HTERT RPE-1 (cell line): Measurements from ENCODE around the gene SLC9A7.

Source experiments
- in situ Hi-C: fragments of 300-500 bp; cut with MboI; formaldehyde crosslinking; loops from 4 replicates; pipeline ENCODE4 v1.14.3; 2020; ENCODE audit warnings: low sequenced_read_pairs

The SLC9A7 gene

DNA sequence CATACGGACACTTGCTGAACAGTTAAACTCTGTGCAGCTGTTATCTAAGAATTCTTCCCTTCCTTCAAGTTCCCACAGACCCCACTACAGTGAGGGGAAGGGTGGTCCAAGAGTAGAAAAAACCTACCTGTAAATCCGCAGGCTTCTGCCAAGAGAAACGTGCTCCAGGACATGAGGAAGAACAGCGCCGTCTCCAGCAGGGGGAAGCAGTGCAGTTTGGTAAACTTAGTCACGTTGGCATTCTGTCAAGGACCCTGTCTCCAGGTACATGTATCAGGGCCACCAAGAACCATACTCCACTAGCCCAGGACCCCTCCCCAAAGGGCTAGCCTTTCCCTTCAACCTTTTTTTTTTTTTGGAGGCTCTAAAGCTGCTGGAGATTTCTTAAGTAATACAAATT lies 105.4 kb downstream of the SLC9A7 start:
- in situ Hi-C loops = no loop called here

DNA sequence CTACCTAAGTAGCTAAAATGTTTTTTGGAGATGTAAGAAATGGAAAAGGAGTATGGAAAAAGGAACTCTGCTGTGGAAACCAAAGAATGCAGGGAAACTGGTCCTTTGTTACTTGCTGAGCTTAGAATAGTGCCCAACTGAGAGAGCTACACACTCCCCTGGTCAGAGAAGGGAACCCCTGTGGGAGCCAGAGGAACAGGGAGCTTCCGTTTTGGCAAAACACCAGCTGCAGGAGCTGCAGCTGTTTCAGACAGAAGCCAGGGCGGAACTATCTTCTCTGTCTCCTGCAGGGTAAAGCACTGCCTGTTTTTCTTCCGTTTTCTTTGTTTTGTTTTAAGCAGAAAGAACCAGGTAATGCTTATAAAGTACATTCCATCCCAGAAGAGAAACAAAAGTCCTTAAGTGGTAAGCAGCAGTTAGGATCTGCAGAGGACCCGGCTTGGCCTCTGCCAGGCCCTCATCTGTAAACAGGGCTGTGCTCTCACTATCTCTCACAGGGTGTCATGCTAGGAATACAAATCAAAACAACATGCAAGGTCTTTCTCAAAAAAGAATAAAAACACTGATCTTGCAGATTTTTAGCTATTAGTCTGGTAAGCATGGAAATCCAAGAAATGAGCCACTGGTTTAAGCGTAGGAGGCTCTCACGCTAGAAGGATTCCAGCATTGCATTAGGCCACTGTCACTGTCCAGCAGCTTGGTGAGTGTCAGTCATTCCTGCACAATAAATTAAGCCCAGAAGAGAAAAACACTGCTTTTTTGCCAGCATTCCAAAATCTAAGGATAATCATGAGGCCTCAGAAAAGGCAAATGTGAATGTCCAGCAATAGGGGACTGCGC lies 109.3 kb downstream of the SLC9A7 start:
- in situ Hi-C loops = no loop called here

DNA sequence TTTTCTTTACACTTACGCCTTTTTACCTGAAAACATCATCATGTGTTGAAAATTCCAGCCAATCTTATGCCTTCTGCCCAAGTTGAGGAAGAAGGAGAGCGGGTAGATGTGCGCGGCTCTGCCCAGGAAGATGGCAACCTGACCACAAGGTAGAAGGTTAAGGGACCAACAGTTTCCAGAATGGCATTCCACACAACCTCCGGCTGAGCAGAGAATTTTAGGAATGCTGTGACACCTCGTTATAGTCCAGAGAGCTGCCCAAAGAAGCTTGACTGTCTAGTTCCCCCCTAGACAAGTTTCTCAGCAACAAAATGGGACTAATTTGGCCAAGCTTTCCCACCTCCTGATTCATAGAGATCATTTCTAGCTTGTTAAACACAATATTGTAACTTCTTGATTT lies 110.3 kb downstream of the SLC9A7 start:
- in situ Hi-C loops = no loop called here

DNA sequence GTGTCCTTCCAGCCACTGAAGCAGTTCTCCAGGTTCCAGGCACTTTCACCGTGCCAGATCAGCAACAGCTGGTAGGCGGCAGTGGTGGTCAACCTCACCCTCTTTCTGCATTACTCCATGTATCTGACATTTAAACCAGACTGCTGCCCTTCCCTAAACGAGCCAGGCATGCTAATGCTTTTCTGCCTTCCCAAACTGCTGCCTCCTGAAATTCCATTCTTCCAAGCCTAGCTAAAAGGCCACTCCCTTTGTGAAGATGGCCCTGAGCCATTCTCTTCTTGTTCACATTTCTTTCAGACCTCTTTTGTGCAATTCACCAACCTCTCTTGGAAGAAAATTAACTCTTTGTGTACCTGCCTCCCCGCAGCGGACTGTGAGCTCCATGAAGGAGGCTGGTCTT lies 111.7 kb downstream of the SLC9A7 start:
- in situ Hi-C loops = no loop called here

DNA sequence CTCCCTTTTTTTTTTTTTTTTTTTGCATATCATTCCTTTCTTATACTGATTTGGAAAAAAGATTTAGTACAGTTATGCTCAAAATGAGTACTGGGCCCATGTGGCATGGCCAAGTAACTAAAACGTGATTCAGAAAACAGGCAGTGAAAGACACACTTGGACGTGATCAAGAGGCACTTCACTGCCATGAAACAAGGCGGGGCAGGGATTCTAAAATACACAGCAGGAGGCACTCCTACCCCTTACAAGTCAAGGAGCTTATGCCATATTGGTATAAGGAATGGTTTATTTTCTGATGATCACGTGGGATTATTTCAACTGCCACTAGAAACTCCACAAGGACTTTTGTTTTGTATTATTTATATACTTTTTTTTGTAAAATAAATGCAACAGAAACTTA lies 113.3 kb downstream of the SLC9A7 start:
- in situ Hi-C loops = no loop called here

DNA sequence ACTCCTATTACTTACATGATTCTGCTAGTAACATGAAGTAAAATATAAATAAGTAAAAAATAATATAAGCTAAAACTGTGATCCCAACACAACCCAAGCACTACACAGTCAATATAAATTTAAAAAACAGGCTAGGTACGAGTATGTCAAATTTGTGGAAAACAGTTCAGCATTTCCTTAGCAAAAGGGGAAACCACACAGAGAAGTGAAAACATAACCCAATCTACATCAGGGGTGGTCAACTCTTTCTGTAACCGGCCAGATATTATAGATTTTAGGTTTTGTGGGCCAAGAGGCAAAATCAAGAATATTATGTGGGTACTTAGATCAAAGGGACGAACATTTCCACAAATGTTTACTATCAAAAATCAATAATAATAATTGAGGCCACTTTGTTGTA lies 115.3 kb downstream of the SLC9A7 start:
- in situ Hi-C loops = no loop called here

DNA sequence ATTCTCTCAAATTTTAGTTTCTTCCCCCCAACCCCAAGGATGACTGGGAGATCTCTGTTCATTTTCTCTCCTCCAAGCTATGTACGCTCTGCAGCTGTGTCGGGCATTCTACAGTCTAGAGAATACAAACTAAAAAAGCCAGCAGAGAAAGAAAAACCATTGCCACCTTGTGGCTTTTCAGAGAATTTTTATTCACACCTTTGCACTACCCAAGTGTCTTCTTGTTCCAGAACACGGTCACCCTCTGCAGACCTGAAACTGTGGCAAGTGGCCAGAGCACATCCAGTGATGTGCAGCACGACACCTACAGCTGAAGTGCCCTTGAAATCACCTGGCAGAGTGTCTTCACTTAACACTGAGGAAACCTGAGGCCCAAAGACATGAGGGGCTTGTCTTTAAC lies 116.8 kb downstream of the SLC9A7 start:
- in situ Hi-C loops = no loop called here

DNA sequence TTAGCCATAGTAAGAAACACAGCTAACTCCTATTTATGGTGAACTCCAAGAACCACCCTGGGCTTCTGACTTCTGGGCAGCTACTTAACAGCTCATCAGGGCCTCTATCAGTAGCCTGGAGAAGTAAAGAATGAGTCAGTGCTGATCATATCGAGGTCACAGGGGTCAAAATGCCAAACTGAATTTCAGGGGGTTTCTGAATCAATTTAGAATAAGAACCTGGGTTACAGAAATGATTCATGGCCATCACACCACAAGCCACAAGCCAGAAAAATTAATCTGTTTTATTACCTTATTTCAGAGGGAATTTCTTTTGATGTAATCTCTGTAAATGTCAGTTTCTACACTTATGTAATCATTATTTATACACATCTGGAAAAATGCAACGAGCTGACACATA lies 121.0 kb downstream of the SLC9A7 start:
- in situ Hi-C loops = no loop called here

DNA sequence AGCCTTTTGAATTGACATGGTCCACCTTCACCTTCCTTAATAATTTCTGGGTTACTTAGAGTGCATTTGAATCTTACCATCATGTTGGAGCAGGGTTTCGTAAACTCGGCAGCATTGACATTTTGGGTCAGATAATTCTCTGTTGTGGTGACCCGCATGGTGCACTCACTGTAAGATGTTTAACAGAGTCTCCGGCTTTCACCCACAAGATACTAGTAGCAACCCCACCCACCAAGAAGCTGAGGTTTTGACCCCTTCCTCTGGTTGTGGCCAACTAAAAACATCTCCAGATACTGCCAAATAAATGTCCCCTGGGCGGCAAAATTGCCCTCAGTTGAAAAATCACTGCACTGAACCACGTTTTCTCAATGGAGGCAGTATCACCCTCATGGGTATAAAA lies 122.7 kb downstream of the SLC9A7 start:
- in situ Hi-C loops = no loop called here

DNA sequence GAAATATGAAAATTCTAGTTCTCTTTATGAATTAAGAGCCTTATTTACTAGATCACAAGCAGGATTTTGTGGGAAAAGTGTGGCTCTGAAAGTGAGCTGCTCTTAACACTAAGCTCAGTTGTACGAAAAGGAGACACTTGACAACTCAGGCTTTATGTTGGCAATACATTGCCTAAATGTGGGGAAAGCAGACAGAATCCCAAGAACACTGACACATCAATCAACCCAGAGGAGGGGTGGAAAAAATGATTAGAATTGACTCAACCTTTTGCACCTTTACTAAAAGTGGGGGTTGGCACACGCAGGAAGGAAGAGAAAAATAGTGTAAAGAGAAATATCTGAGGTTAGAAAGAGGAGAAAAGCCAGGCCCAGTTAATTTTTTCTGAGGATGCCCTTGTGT lies 123.7 kb downstream of the SLC9A7 start:
- in situ Hi-C loops = no loop called here

DNA sequence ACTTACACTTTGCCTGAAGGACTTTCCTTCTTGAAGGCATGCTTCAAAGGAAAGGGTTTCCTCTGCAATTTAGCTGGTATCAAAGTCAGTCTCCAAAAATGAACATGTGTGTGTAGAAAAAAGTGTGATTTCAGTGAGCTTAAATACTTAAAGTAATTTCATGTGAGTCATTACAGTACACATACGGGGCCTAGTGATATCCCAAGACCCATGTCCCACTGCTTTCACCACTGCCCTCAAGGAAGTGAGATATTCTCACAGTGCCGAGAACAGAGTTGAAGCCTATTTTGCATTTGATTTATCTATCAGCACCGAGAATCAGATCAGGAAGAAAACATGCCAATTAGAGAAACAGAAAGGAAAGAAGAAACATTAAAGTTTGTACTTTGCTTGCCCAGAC lies 124.3 kb downstream of the SLC9A7 start:
- in situ Hi-C loops = no loop called here

DNA sequence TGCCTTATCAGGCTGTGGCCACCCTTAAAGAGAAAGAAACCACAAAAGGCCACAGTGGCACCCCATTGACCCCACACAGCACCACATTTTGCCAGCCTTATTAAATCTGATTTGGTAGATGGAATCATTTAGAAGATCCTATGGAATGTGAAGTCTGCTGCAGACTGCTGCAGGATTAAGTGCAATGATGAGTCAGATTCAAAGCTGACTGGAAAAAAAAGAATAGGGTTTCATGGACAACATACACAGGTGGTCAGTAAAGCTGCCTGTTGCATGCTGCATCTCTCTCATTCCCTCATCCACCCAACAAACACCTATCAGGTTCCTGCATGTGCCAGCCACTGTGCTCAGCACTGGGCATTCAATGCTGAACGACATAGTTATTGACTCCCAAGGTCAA lies 128.8 kb downstream of the SLC9A7 start:
- in situ Hi-C loops = no loop called here

DNA sequence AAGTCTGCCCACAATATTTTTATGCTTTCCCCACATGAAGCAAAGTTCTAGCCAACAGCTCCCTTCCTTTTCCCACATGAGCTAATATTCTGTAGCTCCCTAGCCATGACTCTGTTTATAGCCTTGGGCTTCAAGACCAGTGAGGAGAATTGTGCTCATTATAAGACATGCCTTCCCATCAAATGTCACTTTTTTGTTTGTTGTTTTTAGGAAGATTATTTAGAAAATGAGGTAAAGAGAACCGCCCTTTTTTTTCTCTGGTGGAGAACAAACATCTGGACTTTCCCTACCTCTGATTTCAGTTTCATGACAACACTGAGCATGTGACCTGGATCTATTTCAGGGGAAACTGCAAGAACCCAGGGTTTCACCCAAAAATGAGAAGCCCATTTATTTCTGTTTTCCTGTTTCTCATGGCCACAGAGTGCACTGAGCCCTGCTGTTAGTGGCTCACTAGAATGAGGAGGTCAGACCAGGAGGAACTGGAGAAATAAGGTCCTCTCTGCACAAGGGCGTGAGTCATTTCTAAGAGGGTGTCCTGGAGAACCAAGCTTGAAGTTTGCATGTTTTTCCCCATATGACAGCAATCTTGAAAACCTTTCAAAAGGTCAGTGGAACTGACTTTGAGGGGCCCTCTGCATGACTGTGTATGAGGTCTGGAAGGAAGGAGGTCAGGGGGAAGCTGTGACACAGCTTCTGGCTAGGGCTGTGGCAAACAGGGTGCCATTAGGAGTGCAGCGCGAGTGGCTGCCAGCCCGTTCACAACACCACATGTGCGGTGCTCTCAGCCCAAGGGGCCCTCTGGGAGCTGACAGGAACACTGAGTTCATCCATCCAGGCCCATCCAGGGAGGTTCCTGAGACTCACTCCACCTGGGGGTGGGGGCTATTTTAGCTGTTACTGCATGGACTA lies 130.2 kb downstream of the SLC9A7 start:
- in situ Hi-C loops = no loop called here

DNA sequence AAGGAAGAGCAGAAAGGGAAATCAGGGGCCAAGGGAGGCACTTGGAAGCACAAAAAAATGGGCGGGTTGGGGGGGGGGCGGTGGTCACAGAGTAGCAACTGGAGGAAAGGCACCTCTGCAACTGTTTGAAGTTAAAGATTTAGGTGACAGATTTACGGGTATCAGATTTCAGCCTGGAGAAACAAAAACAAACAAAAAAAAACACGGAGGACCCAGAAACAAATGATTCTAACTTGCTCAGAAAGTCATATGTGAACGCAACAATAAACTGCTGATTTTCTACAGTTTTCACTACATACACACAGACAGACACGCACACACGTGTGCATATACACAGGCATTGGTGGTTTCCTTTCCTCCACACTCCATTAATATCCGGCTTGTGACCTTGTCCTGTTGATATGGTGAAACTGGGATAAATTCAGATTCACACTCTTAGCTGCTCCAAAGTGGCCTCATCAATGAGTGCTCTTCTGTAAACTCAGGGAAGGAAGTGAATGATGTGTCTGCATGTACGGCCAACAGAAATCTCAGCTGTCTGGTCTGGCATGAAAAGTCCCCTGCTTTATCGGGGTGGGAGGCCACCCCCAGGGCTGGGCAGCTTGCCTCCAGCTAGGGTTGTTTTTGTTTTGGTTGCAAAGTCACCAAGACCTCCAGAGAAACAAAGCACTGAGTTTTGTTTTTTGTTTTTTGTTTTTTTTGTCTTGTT lies 131.1 kb downstream of the SLC9A7 start:
- in situ Hi-C loops = no loop called here

DNA sequence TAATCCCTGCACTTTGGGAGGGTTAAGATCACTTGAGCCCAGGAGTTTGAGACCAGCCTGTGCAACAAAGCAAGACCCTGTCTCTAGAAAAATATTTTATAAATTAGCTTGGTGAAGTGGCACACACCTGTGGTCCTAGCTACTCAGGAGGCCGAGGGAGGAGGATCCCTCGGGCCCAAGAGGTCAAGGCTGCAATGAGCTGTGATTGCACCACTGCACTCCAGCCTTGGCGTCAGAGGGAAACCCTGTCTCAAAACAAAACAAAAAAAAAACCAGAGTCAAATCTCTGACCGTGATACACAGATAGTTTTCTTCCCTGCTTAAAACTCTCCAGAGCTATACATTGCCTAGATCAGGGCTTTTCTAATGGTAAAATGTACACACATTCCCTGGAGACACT lies 131.9 kb downstream of the SLC9A7 start:
- in situ Hi-C loops = no loop called here

DNA sequence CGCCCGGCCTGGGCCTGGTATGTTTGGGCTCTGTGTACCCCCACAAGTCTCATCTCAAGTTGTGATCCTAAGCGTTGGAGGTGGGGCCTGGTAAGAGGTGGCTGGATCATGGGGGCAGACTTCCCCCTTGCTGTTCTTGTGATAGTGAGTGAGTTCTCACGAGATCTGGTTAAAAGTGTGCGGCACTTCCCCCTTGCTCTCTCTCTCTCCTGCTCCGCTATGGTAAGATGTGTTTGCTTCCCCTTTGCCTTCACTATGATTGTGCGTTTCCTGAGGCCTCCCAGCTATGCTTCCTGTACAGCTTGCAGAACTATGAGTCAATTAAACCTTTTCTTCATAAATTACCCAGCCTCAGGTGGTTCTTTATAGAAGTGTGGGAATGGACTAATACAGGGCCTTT lies 132.4 kb downstream of the SLC9A7 start:
- in situ Hi-C loops = no loop called here

DNA sequence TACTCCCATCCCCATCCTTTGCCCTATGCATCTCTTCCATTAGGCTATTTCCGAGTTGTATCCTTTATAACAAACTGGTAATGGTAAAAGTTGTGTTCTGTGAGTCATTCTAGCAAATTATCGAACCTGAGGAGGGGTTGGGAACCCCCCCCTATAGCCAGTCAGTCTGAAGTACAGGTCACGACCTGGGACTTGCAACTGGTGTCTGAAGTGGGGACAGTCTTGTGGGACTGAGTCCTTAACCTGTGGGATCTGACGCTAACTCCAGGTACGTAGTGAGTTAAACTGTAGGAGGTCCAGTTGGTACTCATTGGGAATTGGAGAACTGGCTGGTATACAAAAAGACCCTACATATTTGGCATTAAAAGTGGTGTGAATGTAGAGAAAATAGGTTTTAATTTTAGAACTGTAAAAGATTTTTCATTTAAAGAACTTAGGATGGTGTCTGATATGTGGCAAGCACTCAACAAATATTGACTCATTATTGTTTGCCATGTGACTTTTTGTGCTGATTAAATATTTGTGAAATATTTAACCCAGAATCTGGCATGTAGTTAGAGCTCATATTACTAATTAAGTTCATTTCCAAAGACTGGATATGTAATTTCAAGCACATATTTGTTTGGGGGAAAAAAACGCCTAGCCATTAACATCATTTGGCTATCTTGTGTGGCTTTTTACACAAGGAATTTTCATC lies 134.7 kb downstream of the SLC9A7 start:
- in situ Hi-C loops = no loop called here

DNA sequence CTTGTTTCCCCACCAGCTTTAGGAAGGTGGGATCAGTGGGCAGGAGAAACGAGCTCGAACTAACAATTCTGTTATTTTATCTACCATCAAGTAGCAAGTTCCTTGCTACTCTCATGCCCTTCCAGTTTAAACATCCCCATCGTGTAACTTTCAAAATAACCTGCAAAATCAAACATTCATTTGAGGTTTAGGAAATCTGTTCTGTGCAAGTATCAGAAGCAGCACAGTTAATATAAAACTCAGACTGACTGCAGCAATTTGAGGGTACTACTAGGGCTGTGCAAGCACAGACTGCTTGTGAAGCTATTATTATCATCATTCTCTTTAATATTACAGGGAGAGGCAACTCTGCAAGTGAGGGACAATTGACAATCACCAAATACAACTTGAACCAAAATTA lies 137.3 kb downstream of the SLC9A7 start:
- in situ Hi-C loops = no loop called here

DNA sequence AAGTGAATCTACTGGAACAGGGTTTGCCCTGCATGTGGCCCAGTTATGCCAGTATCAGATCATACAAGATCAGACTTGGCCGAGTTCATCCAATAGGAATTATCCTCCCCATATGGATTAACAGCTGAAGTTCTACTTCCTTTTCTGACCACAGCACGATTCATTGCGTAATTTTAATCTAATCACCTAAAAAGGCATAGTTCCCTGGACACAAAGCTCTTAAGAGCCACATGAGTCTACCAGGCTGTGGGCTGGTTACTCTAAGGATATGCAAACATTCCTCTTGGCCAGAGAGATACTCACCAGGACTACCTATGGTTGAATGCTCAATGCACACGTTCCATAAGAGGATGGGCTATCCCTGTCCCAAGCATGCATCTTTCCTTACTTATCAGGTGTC lies 138.4 kb downstream of the SLC9A7 start:
- in situ Hi-C loops = no loop called here

DNA sequence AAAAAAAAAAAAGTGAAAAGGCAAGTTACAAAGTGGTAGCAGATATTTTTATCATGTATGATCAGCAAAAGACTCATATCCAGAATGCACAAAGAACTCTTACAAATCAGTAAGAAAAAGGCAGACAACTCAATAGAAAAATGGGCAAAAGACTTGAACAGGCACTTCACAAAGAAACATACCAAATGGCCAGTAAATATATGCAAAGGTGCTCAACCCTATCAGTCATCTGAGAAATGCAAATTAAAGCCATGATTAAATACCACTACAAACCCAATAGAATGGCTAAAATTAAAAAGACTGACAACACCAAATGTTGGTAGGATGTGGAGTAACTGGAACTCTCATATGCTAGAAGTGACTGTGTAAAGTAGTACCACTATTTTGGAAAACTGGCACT lies 140.0 kb downstream of the SLC9A7 start:
- in situ Hi-C loops = no loop called here

DNA sequence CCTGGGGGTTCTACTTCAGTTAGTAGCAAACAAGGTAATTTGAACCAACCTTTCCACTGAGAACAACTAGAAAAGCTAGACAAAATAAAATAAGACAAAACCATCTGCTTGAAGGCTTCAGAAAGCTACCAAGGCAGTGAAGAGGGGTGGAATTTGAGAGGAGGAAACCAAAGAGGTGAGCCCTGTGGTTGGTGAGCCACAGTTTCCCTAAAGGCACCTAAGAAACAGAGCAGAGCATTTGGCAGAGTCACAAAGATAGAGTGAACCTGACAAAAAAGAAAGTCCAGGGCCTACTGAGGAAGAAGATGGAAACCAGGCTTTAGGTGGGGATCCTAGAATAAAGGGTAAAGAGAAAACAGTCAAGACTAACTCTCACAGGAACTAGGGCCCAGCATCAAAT lies 141.0 kb downstream of the SLC9A7 start:
- in situ Hi-C loops = no loop called here
